ENCODE data around the gene PDZRN3.

- TF ChIP-seq HMGXB4 (CRISPR knock-in tag; IDR thresholded peaks at IDR 0.05; ENCODE audit: borderline replicate concordance) = no peak
- TF ChIP-seq CTCF (IDR thresholded peaks at IDR 0.05) = no peak
- no peak for TF ChIP-seq BCL3 (IDR thresholded peaks at IDR 0.05)
- TF ChIP-seq NR3C1 (IDR thresholded peaks at IDR 0.05) = no peak
These were observed 132.6 kb downstream of the PDZRN3 start for GRCh38 chr3:73492186-73492585.
